OCI-LY7 (cell line): ENCODE measurements around the gene VIT. TPM values are rescaled to one million over a fixed set of nuclear protein-coding genes. Genes with fewer than 3 reads are reported as not detected.
A peak's percentile ranks its signal among the peaks of the same experiment; 100 is the strongest.

Experiments
- BruUV-seq: library from RNA; stranded (reverse); fragments of 400-500 nt; replicated peaks from 2 replicates; lab custom pipeline; 2021; lab: Mats Ljungman, UMichigan
- CTCF ChIA-PET: fragments of 300-600 bp; sonication (Branson Sonifier 250); formaldehyde crosslinking; loops from one replicate; lab custom pipeline; 2022; ENCODE audit warnings: antibody characterized with exemption; ENCODE audit not compliant: unreplicated experiment; lab: Charles Lee
- POLR2A ChIA-PET: fragments of 300-600 bp; sonication (Branson Sonifier 250); formaldehyde crosslinking; loops from one replicate; lab custom pipeline; 2022; ENCODE audit warnings: antibody characterized with exemption; lab: Charles Lee
- DNase-seq: peaks from one replicate; pipeline ENCODE4 v3.0.0-alpha.2; 2015; ENCODE audit warnings: low spot score
- H2AFZ ChIP-seq: fragments of 200-600 bp; sonication (generic), shearing (Covaris generic); 2 replicates; pipeline ENCODE4 v1.6.1; 2014; ENCODE audit warnings: mild to moderate bottlenecking, antibody characterized with exemption, low read length, moderate library complexity
- H3K27ac ChIP-seq: fragments of 200-600 bp; sonication (generic); 2 replicates; pipeline ENCODE4 v1.5.1; 2014; ENCODE audit warnings: mixed run types, low read depth, mild to moderate bottlenecking, moderate library complexity, low read length, inconsistent platforms; ENCODE audit not compliant: poor library complexity, severe bottlenecking
- H3K36me3 ChIP-seq: fragments of 200-600 bp; sonication (generic); 2 replicates; pipeline ENCODE4 v1.6.1; 2014; ENCODE audit warnings: mild to moderate bottlenecking, antibody characterized with exemption, low read length, moderate library complexity, mixed read lengths; ENCODE audit not compliant: insufficient read depth
- H3K4me1 ChIP-seq: fragments of 200-600 bp; sonication (generic); 2 replicates; pipeline ENCODE4 v1.5.1; 2014; ENCODE audit warnings: mild to moderate bottlenecking, low read length; ENCODE audit not compliant: insufficient read depth, poor library complexity, severe bottlenecking
- H3K4me2 ChIP-seq: fragments of 200-600 bp; sonication (generic); 2 replicates; pipeline ENCODE4 v1.6.1; 2014; ENCODE audit warnings: mild to moderate bottlenecking, low read length
- H3K4me3 ChIP-seq: fragments of 200-600 bp; sonication (generic); 2 replicates; pipeline ENCODE4 v1.5.1; 2014; ENCODE audit warnings: mild to moderate bottlenecking, low read depth, low read length; ENCODE audit not compliant: poor library complexity, severe bottlenecking
- H3K79me2 ChIP-seq: fragments of 200-600 bp; sonication (generic); 2 replicates; pipeline ENCODE4 v1.6.1; 2016; ENCODE audit warnings: low read depth, mild to moderate bottlenecking, low read length, moderate library complexity, mixed read lengths; ENCODE audit not compliant: insufficient read depth
- H3K9me2 ChIP-seq: fragments of 200-600 bp; sonication (generic); 2 replicates; pipeline ENCODE4 v1.6.1; 2016; ENCODE audit warnings: mild to moderate bottlenecking, low read length, mixed read lengths; ENCODE audit not compliant: insufficient read depth
- H3K9me3 ChIP-seq: fragments of 200-600 bp; sonication (generic); 2 replicates; pipeline ENCODE4 v1.6.1; 2014; ENCODE audit warnings: mild to moderate bottlenecking, mixed run types, low read length, mixed read lengths
- H4K20me1 ChIP-seq: fragments of 200-600 bp; sonication (generic); 2 replicates; pipeline ENCODE4 v1.6.1; 2014; ENCODE audit warnings: mild to moderate bottlenecking, antibody characterized with exemption, low read length, moderate library complexity, mixed read lengths; ENCODE audit not compliant: insufficient read depth
- EZH2phosphoT487 ChIP-seq: fragments of 200-600 bp; sonication (generic); IDR thresholded peaks from 2 replicates; pipeline ENCODE4 v1.6.1; 2018; ENCODE audit warnings: low read depth, borderline replicate concordance, mild to moderate bottlenecking, mixed run types, antibody characterized with exemption, low read length, moderate library complexity, mixed read lengths
- intact Hi-C: fragments of 100-400 bp; cut with micrococcal nuclease; formaldehyde crosslinking; loops from one replicate; pipeline ENCODE4 v1.10.0; 2022; ENCODE audit not compliant: unreplicated experiment
- total RNA-seq, 2 experiments: library from RNA; depleted of rRNA in 1 of 2; stranded (reverse); fragments of >200 nt in 1 of 2; shearing (Covaris generic) in 1 of 2; gene quantifications; 2 replicates each; pipeline ENCODE4 v1.2.3, GENCODE V29; 2014 to 2022
- TF ChIP-seq, protein P1 (sequence below): fragments of 200-600 bp; sonication (generic); conservative IDR thresholded peaks from 2 replicates; pipeline ENCODE4 v1.5.1; 2014; ENCODE audit warnings: mild to moderate bottlenecking, antibody characterized with exemption, low read length, moderate library complexity, mixed read lengths

The VIT gene
- total RNA-seq, 2 experiments from 2014 or later = not detected

DNA sequence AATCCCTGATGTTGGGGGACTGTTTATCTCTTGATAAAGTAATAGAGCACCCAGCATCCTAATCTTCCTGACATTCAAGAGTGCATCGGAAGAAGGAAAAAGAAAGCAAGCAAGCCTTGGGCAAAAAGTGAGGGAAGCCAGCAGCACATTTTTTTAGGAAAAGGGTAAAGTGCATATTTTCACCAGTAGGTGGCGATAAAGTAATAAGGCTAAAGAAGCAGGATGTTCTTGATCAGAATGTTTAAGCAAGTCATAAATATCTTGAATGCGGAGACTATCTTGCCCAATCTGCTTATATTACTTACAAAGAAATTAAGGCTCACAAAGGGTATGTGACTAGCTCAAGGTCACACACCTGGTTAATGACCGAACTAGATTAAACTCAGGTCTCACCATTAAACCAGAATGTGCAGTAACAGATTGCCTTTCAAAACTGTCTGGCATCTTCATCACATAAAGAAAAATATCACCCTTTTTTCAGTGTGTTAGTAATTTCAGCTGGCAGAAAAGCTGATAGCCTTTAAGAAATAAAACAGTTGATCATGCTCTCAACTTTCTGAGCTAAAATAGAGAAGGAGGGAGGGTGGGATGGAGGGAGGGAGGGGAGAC, 83.8 kb downstream of the VIT start:
- no peak overlapping the region for H3K4me2 ChIP-seq

GRCh38 chr2:36781907-36782720, 85.6 kb downstream of the VIT start:
- no peaks in the 10 kb centered on the region for H3K9me2 ChIP-seq
- H3K79me2 ChIP-seq = no peaks in the 10 kb centered on the region
- no peak overlapping the region for H3K4me2 ChIP-seq
- no peak overlapping the region for H3K4me3 ChIP-seq
- H2AFZ ChIP-seq = no peak overlapping the region
- CTCF ChIA-PET = no interaction called here
- POLR2A ChIA-PET = no interaction called here
- no peaks in the 10 kb centered on the region for H3K4me1 ChIP-seq
- TF ChIP-seq, protein P1, sequence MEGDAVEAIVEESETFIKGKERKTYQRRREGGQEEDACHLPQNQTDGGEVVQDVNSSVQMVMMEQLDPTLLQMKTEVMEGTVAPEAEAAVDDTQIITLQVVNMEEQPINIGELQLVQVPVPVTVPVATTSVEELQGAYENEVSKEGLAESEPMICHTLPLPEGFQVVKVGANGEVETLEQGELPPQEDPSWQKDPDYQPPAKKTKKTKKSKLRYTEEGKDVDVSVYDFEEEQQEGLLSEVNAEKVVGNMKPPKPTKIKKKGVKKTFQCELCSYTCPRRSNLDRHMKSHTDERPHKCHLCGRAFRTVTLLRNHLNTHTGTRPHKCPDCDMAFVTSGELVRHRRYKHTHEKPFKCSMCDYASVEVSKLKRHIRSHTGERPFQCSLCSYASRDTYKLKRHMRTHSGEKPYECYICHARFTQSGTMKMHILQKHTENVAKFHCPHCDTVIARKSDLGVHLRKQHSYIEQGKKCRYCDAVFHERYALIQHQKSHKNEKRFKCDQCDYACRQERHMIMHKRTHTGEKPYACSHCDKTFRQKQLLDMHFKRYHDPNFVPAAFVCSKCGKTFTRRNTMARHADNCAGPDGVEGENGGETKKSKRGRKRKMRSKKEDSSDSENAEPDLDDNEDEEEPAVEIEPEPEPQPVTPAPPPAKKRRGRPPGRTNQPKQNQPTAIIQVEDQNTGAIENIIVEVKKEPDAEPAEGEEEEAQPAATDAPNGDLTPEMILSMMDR = no peak
- TF ChIP-seq EZH2phosphoT487 = no peak
- H3K36me3 ChIP-seq = no peaks in the 10 kb centered on the region
- no peak for DNase-seq
- no peak overlapping the region for H3K27ac ChIP-seq
- intact Hi-C loops = loop anchor here (10.0 kb wide), 3 partner anchors 243 to 1093 kb away; no protein-coding TSS in a partner anchor
- BruUV-seq = no TSS peak
- no peaks in the 10 kb centered on the region for H3K9me3 ChIP-seq
- H4K20me1 ChIP-seq = no peaks in the 10 kb centered on the region

More for the DNA sequence above, 83.8 kb downstream of the VIT start:
- Histone ChIP-seq H2AFZ (no peak overlapping the region), H3K27ac (no peak overlapping the region), H3K4me1 (no peaks in the 10 kb centered on the region), H3K9me3 (no peaks in the 10 kb centered on the region), H3K79me2 (no peaks in the 10 kb centered on the region), H3K4me3 (no peak overlapping the region), H3K36me3 (no peaks in the 10 kb centered on the region), H3K9me2 (no peaks in the 10 kb centered on the region), H4K20me1 (no peaks in the 10 kb centered on the region)
- DNase-seq = peak; percentile 62
- intact Hi-C loops = loop anchor here (10.0 kb wide), 3 partner anchors 244 to 1094 kb away; no protein-coding TSS in a partner anchor
- no TSS peak for BruUV-seq
- POLR2A ChIA-PET = no interaction called here
- CTCF ChIA-PET = interaction anchor here (0.5 kb wide), 1 partner anchor 791 kb away, joined by 5 read pairs; no protein-coding TSS in a partner anchor
- no peak for TF ChIP-seq EZH2phosphoT487
- TF ChIP-seq, protein P1 = peak; percentile 91

- H3K9me2 ChIP-seq = no peaks in the 10 kb centered on the region
- intact Hi-C loops = loop anchor here (10.0 kb wide), 3 partner anchors 242 to 1092 kb away; no protein-coding TSS in a partner anchor
These were observed 86.7 kb downstream of the VIT start for GRCh38 chr2:36783246-36783645.

More at GRCh38 chr2:36783246-36783645, 86.7 kb downstream of the VIT start:
- DNase-seq = no peak
- TF ChIP-seq EZH2phosphoT487 = no peak
- TF ChIP-seq, protein P1 = no peak
- CTCF ChIA-PET = no interaction called here
- no peaks in the 10 kb centered on the region for H3K9me3 ChIP-seq
- H4K20me1 ChIP-seq = no peaks in the 10 kb centered on the region
- no TSS peak for BruUV-seq
- no peaks in the 10 kb centered on the region for H3K36me3 ChIP-seq
- no peaks in the 10 kb centered on the region for H3K4me1 ChIP-seq
- H3K27ac ChIP-seq = no peak overlapping the region
- no peaks in the 10 kb centered on the region for H3K79me2 ChIP-seq
- H3K4me2 ChIP-seq = no peak overlapping the region
- no peak overlapping the region for H3K4me3 ChIP-seq
- no peak overlapping the region for H2AFZ ChIP-seq
- POLR2A ChIA-PET = no interaction called here
